Measurements from ENCODE around the gene MLYCD.

Gene MLYCD

DNA sequence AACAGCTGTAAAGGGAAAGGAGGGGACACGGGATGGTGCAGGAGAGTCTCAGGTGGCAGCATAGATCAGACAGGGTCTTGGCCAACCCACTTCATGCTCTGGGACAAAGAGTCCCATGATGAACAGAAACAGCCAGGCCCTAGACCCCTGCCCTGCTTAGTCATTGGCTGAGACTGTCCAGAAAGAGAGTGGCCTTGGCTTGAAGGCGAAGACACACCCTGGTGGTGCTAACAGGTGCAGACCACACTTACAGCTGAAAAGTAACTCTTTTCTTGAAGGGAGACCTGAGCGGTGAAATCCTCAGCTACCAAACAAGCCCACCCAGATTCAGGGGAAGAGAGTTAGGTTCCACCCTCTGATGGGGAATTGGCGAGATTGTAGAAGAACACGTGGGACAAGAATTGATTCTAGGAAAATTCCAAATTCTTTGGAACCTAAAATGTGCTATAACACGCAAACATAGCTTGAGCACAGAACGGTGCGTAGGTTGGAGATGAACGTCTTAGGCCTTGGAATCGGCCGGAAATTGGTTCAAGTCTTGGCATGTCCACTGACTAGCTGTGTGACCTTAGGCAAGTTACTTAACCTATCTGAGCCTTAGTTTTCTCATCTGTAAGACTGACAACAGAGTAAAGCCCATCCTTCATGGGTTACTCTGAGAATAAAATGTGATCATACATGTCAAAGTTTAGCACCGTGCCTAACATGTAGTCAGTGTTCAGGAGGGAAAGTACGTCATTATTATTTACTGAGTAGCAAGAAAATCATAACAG, 12.5 kb upstream of the MLYCD start:
- TF ChIP-seq, protein P1, sequence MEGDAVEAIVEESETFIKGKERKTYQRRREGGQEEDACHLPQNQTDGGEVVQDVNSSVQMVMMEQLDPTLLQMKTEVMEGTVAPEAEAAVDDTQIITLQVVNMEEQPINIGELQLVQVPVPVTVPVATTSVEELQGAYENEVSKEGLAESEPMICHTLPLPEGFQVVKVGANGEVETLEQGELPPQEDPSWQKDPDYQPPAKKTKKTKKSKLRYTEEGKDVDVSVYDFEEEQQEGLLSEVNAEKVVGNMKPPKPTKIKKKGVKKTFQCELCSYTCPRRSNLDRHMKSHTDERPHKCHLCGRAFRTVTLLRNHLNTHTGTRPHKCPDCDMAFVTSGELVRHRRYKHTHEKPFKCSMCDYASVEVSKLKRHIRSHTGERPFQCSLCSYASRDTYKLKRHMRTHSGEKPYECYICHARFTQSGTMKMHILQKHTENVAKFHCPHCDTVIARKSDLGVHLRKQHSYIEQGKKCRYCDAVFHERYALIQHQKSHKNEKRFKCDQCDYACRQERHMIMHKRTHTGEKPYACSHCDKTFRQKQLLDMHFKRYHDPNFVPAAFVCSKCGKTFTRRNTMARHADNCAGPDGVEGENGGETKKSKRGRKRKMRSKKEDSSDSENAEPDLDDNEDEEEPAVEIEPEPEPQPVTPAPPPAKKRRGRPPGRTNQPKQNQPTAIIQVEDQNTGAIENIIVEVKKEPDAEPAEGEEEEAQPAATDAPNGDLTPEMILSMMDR (IDR thresholded peaks at IDR 0.05; ENCODE audit: low read depth, low read length) = no peak
- no peak overlapping the region for H3K4me3 ChIP-seq (ENCODE audit: low read depth, low read length)

DNA sequence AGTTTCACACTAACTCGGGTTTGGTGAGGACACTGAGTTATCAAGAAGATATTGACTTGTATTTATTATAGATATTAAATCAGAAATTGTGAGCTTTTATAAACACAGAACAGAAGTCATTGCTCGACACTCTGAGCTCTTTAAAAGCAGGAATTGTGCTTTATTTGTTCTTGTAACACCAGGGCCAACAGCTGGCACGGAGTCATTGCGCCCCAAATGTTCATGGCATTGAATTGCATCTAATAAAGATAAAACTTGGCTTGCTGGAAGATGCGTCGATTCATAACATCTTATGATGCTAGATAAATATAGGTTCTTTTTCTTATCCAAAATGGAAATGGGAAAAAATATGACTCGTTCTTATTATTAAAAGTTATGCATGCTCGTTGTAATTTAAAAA, 11.8 kb upstream of the MLYCD start:
- TF ChIP-seq, protein P1 (IDR thresholded peaks at IDR 0.05; ENCODE audit: low read depth, low read length) = no peak

DNA sequence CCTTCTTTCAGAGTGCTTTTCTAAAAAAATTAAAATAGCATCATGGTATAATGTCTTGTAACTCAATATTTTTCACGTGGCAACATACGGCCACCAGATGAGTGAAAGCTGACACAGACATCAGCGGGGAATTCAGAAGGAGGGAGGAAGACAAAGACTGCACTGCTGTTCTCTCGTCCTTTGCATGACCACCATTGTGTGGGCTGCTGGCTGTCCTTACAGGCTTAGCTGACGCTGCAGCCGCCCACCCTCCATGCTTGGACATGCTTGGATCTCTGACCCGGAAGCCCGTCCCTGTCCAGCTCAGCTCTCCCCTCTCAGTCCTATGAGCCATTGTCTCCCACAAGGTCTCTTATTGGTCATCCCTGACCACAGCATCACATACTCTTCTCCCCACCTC, 11.4 kb upstream of the MLYCD start:
- TF ChIP-seq, protein P1 (IDR thresholded peaks at IDR 0.05; ENCODE audit: low read depth, low read length) = no peak
- no peak overlapping the region for H3K4me3 ChIP-seq (ENCODE audit: low read depth, low read length)

More for the DNA sequence above, 11.8 kb upstream of the MLYCD start:
- no peak overlapping the region for H3K4me3 ChIP-seq (ENCODE audit: low read depth, low read length)

DNA sequence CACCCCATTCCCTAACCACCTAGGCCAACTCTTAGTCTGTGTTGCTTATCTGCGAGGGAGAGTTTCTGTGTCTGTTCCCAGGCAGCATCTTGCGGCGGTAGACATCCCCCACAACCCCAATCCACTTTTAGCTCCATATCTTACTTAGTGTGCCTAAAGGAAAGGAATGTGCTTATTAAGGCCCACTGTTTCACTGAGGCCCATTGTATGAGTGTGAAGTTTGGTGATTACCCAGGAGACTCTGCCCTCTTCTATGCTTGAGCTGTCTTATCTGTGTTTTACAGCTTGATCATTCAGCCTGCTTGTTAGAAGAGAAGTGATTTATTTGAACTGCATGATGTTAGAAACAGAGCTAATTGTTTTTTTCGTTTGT, 10.3 kb upstream of the MLYCD start:
- TF ChIP-seq, protein P1 (IDR thresholded peaks at IDR 0.05; ENCODE audit: low read depth, low read length) = no peak
- no peak overlapping the region for H3K4me3 ChIP-seq (ENCODE audit: low read depth, low read length)

DNA sequence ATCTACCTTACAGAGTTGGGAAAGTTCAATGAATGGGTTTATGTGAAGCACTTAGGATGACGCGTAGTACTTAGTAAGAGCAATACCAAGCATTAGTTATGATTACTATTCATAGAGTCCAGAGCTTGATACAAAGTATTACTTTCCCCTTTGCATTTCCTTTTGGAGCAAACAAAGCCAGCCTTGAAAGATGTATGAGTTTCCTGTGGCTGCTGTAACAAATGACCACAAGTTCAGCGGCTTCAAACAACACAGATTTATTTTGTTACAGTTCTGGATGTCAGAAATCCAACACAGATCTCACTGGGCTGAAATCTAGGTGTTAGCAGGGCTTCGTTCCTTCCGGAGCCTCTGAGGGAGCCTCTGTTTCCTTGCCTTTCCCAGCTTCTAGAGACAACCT, 8.6 kb upstream of the MLYCD start:
- TF ChIP-seq, protein P1 (IDR thresholded peaks at IDR 0.05; ENCODE audit: low read depth, low read length) = no peak
- no peak overlapping the region for H3K4me3 ChIP-seq (ENCODE audit: low read depth, low read length)

DNA sequence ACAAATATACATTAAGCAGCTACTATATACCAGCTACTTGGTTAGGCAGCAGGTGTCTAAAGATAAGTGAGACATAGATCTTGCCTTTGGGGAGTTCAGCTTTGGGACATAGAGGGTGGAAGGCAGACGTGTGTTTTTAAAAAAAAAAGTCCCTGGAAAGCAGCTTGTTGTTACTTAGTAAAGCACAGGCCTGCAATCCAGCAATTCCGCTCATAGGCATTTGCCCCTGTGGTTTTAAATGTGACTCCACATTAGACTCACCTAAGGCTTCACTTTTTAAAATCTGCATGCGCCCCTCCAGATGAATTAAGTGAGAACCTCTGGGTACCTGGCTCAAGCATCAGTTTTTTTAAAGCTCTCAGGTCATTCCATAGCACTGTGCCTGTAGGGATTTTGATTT, 7.2 kb upstream of the MLYCD start:
- TF ChIP-seq, protein P1 (IDR thresholded peaks at IDR 0.05; ENCODE audit: low read depth, low read length) = no peak
- no peak overlapping the region for H3K4me3 ChIP-seq (ENCODE audit: low read depth, low read length)

DNA sequence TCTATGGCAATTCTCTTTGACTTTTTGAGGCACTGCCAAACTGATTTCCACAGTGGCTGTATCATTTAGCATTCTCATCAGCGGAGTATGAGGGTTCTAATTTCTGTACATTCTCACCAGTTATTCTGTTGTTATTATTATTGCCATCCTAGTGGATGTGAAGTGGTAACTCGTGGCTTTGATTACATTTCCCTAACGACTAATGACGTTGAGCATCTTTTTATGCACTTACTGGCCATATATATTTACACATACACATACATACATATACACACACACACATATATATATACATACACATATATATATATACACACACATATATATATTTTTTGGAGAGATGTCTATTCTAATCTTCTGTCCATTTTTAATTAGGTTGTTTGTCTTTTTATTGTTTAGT, 3.7 kb upstream of the MLYCD start:
- TF ChIP-seq, protein P1 (IDR thresholded peaks at IDR 0.05; ENCODE audit: low read depth, low read length) = no peak
- H3K4me3 ChIP-seq (ENCODE audit: low read depth, low read length) = no peak overlapping the region
